M059J (cell line): ENCODE data around the gene MMP24. TPM values are rescaled to one million over a fixed set of nuclear protein-coding genes. Genes with fewer than 3 reads are reported as not detected.
"Not testable (repeated sequence)": the region's sequence is repeated elsewhere in the genome, so short reads cannot be mapped to it uniquely, and the experiment has no call there.

Experiments used
- DNase-seq: peaks from one replicate; pipeline ENCODE4 v3.0.0-alpha.2; 2012; ENCODE audit warnings: low read depth
- total RNA-seq: library from RNA; depleted of rRNA; stranded (reverse); fragments of >200 nt; shearing (Covaris generic); gene quantifications from 2 replicates; pipeline ENCODE4 v1.2.3, GENCODE V29; 2014

MMP24 gene
- total RNA-seq, 1 experiment from 2014 or later: 4.4 TPM

- DNase-seq: peak; percentile 48
Measured at GRCh38 chr20:35257175-35257909, 30.9 kb downstream of the MMP24 start.

GRCh38 chr20:35260426-35260825 is 33.9 kb downstream of the MMP24 start:
- DNase-seq: no peak

GRCh38 chr20:35262321-35262720 is 35.8 kb downstream of the MMP24 start:
- not testable (repeated sequence) for DNase-seq

- DNase-seq: peak; percentile 91
Measured at GRCh38 chr20:35262731-35263531, 36.4 kb downstream of the MMP24 start.

- DNase-seq: peak; percentile 49
Measured at GRCh38 chr20:35263532-35264341, 37.2 kb downstream of the MMP24 start.

- DNase-seq: peak; percentile 48
Measured at GRCh38 chr20:35264755-35265154, 38.3 kb downstream of the MMP24 start.

- DNase-seq: no peak
Measured at GRCh38 chr20:35267092-35267491, 40.6 kb downstream of the MMP24 start.

- peak; percentile 69 for DNase-seq
Measured at GRCh38 chr20:35269055-35269781, 42.7 kb downstream of the MMP24 start.

- DNase-seq: no peak
Measured at GRCh38 chr20:35270021-35270902, 43.8 kb downstream of the MMP24 start.

- no peak for DNase-seq
Measured at GRCh38 chr20:35271073-35271882, 44.8 kb downstream of the MMP24 start.

GRCh38 chr20:35271904-35272303 is 45.4 kb downstream of the MMP24 start:
- DNase-seq: peak; percentile 52

- DNase-seq: no peak
Measured at GRCh38 chr20:35273449-35274171, 47.1 kb downstream of the MMP24 start.

GRCh38 chr20:35274172-35275092 is 47.9 kb downstream of the MMP24 start:
- DNase-seq: no peak

GRCh38 chr20:35275741-35276251 is 49.3 kb downstream of the MMP24 start:
- no peak for DNase-seq

- DNase-seq: no peak
Measured at GRCh38 chr20:35276408-35276807, 49.9 kb downstream of the MMP24 start.

GRCh38 chr20:35277127-35277526 is 50.6 kb downstream of the MMP24 start:
- DNase-seq: no peak

- DNase-seq: peak; percentile 89
Measured at GRCh38 chr20:35277531-35278395, 51.3 kb downstream of the MMP24 start, which contains the start of gene MMP24OS. Gene MMP24OS, minus strand, starts transcription at chr20:35278122. Its CDS starts 193 bp downstream, at chr20:35277929.
